ENCODE measurements around the gene CBLN1. TPM values are rescaled to one million over a fixed set of nuclear protein-coding genes. Genes with fewer than 3 reads are reported as not detected.

The CBLN1 gene
- total and polyA plus RNA-seq, 9 of the 15 experiments (the other 6 are each of a cell fraction or from before 2014, with no cell fraction given), result not detected

DNA sequence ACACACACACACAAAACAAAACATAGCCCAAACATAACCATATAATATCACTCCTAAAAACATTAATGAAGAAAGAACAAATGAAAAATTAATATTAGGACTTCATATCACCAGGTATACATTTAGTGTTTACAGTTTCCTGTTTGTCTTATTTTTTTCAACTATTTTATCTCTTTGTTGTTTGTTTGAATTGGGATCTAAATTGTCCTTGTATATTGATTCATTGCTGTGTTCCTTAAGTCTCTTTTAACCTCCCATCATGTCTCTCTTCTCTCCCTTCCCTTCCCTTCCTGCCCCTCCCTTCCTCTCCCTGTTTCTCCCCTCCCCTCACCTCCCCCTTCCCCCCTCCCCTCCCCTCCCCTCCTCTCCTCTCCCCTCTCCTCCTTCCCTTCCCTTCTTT lies 23.8 kb upstream of the CBLN1 start:
- no peak for ATAC-seq
- TF ChIP-seq, protein P1, sequence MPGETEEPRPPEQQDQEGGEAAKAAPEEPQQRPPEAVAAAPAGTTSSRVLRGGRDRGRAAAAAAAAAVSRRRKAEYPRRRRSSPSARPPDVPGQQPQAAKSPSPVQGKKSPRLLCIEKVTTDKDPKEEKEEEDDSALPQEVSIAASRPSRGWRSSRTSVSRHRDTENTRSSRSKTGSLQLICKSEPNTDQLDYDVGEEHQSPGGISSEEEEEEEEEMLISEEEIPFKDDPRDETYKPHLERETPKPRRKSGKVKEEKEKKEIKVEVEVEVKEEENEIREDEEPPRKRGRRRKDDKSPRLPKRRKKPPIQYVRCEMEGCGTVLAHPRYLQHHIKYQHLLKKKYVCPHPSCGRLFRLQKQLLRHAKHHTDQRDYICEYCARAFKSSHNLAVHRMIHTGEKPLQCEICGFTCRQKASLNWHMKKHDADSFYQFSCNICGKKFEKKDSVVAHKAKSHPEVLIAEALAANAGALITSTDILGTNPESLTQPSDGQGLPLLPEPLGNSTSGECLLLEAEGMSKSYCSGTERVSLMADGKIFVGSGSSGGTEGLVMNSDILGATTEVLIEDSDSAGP (CRISPR knock-in tag; IDR thresholded peaks at IDR 0.05), result no peak
- TF ChIP-seq KDM5B (IDR thresholded peaks at IDR 0.05; ENCODE audit: insufficient replicate concordance, low read depth, low read length) (no peak), SIX5 (IDR thresholded peaks at IDR 0.05; ENCODE audit: borderline replicate concordance in 1 of 2, insufficient read depth in 1 of 2, low read depth in 1 of 2, low read length in 2 of 2) (no peak), PCBP2 (IDR thresholded peaks at IDR 0.05; ENCODE audit: low read depth, low read length, poor library complexity, severe bottlenecking) (peak; percentile 44), SMARCA5 (IDR thresholded peaks at IDR 0.05) (no peak), MYNN (IDR thresholded peaks at IDR 0.05) (no peak), MYNN (CRISPR knock-in tag; IDR thresholded peaks at IDR 0.05) (no peak), KDM4B (IDR thresholded peaks at IDR 0.05; ENCODE audit: borderline replicate concordance in 2 of 2, low read depth in 1 of 2) (no peak), SMAD3 (CRISPR knock-in tag; conservative IDR thresholded peaks at IDR 0.05) (no peak)
- TF ChIP-seq, protein P2, sequence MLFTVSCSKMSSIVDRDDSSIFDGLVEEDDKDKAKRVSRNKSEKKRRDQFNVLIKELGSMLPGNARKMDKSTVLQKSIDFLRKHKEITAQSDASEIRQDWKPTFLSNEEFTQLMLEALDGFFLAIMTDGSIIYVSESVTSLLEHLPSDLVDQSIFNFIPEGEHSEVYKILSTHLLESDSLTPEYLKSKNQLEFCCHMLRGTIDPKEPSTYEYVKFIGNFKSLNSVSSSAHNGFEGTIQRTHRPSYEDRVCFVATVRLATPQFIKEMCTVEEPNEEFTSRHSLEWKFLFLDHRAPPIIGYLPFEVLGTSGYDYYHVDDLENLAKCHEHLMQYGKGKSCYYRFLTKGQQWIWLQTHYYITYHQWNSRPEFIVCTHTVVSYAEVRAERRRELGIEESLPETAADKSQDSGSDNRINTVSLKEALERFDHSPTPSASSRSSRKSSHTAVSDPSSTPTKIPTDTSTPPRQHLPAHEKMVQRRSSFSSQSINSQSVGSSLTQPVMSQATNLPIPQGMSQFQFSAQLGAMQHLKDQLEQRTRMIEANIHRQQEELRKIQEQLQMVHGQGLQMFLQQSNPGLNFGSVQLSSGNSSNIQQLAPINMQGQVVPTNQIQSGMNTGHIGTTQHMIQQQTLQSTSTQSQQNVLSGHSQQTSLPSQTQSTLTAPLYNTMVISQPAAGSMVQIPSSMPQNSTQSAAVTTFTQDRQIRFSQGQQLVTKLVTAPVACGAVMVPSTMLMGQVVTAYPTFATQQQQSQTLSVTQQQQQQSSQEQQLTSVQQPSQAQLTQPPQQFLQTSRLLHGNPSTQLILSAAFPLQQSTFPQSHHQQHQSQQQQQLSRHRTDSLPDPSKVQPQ (CRISPR knock-in tag; IDR thresholded peaks at IDR 0.05; ENCODE audit: borderline replicate concordance), result no peak
- TF ChIP-seq, protein P3, sequence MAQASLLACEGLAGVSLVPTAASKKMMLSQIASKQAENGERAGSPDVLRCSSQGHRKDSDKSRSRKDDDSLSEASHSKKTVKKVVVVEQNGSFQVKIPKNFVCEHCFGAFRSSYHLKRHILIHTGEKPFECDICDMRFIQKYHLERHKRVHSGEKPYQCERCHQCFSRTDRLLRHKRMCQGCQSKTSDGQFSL (CRISPR knock-in tag; IDR thresholded peaks at IDR 0.05), result no peak
- TF ChIP-seq, protein P3 (tag; IDR thresholded peaks at IDR 0.05), result no peak
- TF ChIP-seq, protein P4, sequence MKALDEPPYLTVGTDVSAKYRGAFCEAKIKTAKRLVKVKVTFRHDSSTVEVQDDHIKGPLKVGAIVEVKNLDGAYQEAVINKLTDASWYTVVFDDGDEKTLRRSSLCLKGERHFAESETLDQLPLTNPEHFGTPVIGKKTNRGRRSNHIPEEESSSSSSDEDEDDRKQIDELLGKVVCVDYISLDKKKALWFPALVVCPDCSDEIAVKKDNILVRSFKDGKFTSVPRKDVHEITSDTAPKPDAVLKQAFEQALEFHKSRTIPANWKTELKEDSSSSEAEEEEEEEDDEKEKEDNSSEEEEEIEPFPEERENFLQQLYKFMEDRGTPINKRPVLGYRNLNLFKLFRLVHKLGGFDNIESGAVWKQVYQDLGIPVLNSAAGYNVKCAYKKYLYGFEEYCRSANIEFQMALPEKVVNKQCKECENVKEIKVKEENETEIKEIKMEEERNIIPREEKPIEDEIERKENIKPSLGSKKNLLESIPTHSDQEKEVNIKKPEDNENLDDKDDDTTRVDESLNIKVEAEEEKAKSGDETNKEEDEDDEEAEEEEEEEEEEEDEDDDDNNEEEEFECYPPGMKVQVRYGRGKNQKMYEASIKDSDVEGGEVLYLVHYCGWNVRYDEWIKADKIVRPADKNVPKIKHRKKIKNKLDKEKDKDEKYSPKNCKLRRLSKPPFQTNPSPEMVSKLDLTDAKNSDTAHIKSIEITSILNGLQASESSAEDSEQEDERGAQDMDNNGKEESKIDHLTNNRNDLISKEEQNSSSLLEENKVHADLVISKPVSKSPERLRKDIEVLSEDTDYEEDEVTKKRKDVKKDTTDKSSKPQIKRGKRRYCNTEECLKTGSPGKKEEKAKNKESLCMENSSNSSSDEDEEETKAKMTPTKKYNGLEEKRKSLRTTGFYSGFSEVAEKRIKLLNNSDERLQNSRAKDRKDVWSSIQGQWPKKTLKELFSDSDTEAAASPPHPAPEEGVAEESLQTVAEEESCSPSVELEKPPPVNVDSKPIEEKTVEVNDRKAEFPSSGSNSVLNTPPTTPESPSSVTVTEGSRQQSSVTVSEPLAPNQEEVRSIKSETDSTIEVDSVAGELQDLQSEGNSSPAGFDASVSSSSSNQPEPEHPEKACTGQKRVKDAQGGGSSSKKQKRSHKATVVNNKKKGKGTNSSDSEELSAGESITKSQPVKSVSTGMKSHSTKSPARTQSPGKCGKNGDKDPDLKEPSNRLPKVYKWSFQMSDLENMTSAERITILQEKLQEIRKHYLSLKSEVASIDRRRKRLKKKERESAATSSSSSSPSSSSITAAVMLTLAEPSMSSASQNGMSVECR (CRISPR knock-in tag; IDR thresholded peaks at IDR 0.05), result no peak

More for the DNA sequence above, 23.8 kb upstream of the CBLN1 start:
- H3K36me3 ChIP-seq (ENCODE audit: control insufficient read depth, insufficient read depth, low read length), result no peaks in the 10 kb centered on the region
- no peaks in the 10 kb centered on the region for H3K27me3 ChIP-seq (ENCODE audit: control insufficient read depth in 2 of 2, insufficient read depth in 2 of 2, low read length in 2 of 2)
- H4K20me1 ChIP-seq (replicated peaks; ENCODE audit: control insufficient read depth, insufficient read depth, low read length), result no peaks in the 10 kb centered on the region; the same call in 1 of the 2 replicates
- no peaks in the 10 kb centered on the region for H3K9me3 ChIP-seq (replicated peaks; ENCODE audit: control insufficient read depth, insufficient read depth, low read depth, low read length)
- CTCF ChIA-PET (ENCODE audit: low intra/inter-chr PET ratio), result no interaction called here
- no peak overlapping the region for H3K4me3 ChIP-seq
- no peak overlapping the region for H3K4me2 ChIP-seq (ENCODE audit: insufficient read depth, low read length)
- no peaks in the 10 kb centered on the region for H3K79me2 ChIP-seq (ENCODE audit: control insufficient read depth, insufficient read depth, low read length)
- no peak overlapping the region for H2AFZ ChIP-seq (ENCODE audit: low read depth, low read length)
- H3K9ac ChIP-seq (ENCODE audit: insufficient read depth in 1 of 2, low read depth in 2 of 2, low read length in 2 of 2), result no peak overlapping the region
- FAIRE-seq (no peak), DNase-seq (ENCODE audit: extremely low read depth in 1 of 4, low spot score in 3 of 4) (no peak)
- H3K9me1 ChIP-seq (ENCODE audit: control insufficient read depth, insufficient read depth, low read length), result no peaks in the 10 kb centered on the region
- no peaks in the 10 kb centered on the region for H3K4me1 ChIP-seq (replicated peaks in 1 of 2; ENCODE audit: control insufficient read depth in 2 of 2, insufficient read depth in 2 of 2, low read length in 2 of 2)
- BruUV-seq (replicated peaks), result no TSS peak
- in situ Hi-C loops (cut with MboI), result no loop called here
- H3K27ac ChIP-seq (ENCODE audit: extremely low read depth, low read depth, low read length), result no peak overlapping the region
- POLR2A ChIA-PET, result no interaction called here
- intact Hi-C loops (cut with micrococcal nuclease), result no loop called here
